Measurements from ENCODE around the gene DYNC1I1.

DNA sequence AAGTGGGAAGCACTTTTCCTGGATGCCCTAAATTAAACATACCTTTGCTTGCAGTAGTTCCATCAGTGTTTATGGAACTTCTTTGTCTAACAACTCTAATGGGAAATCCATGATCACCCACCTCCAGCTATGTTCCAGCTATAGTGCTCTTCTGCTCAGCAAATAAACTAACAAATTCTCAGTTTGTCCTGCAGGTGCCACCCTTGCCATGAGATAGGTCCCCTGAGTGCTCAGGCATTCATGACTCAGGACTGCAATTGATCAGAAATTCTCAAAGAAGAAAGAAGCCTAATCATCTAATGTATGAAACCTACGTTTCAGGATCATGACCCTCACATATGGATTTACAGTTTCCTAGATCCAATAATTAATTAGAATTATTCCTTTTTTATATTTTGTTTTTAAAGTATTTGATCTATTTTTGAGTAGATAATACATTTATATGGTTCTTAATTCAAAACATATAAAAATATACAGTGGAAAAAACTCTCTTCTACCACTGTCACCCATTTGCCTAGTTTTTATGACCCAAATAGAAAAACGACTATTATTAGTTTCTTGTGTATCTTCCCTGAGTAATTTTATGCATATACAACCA is 48.7 kb upstream of the DYNC1I1 start:
- TF ChIP-seq CTCF (IDR thresholded peaks at IDR 0.05) (peak; percentile 75), EZH2 (IDR thresholded peaks at IDR 0.05) (no peak)
